ENCODE results near the gene THEM5.

Gene THEM5

DNA sequence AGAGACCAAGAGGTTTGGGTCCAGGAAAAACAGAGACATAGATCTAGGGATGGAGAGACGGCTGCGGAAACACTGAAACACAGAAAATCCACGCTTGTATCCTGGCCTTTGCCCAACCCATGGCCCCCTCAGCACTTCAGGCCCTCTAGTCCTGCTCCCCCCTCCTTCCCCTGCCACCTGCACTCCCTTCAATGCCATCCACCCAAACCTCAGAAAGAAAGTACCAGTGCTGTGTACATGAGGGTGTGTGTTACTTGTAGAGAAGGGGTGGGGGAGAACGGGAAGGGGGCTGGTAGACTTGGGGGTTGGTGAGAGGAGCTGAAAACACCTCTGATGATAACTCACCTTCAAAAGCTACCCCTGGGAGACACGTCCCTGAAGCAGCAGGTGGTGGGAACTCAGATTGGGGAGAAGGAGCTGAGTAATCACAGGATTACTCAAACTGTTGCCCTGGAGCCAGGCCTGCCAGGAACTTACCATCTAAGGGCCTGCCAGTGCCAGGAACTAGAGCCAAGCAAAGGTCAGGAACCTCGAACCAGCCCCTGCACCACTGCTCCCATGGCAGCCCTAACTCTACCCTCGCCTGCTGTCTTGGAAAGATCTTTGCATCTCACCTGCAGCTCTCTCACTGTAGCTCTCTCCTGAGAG, 33.4 kb downstream of the THEM5 start:
- no peak for DNase-seq (ENCODE audit: low spot score)

DNA sequence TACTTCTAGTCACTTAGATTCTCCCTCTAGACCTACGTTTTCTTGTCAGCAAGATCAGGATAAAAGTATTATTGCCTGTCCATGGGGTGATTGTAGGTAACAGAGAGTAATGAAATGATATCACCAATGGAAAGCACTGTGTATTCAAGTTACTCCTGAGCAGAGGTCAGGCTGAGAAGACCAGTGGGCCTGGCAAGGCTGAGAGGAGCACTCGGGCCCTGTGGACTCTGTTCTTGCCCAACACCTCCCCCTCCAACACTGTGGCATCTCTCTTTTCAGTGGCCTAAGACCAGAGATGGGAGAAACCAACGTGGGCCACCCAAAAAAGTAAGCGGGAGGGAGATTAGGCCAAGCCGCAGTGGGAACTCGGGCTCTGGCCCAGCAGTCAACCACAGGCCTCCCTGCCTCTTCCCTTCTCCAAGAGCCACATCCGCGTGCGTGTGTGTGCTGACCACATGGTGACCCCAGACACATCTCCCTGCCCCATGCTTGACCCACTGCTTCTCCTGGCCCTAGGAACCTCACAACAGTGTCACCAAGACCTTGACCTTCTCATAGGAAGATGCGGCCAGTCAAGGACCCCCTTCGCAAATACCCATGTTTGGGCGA, 34.2 kb downstream of the THEM5 start:
- DNase-seq (ENCODE audit: low spot score) = no peak

DNA sequence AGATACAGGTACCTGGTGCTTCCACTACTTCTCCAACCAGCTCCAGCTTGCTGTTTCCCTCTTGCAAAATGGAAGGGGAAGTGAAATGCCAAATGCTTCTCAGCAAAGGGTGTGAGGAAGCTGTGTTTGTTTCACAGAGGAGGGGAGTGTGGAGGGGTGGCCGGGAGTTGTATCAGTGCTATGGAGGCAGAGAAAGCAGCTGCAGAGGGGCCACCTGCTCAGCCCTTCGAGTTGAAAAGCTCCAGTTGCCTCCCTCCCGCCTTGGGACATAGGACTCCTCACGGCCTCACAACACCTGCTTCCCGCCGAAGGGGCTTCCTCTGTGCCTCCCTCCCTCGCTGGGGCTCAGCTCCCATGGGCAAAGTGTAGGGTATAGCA, 36.2 kb downstream of the THEM5 start:
- DNase-seq (ENCODE audit: low spot score) = no peak

DNA sequence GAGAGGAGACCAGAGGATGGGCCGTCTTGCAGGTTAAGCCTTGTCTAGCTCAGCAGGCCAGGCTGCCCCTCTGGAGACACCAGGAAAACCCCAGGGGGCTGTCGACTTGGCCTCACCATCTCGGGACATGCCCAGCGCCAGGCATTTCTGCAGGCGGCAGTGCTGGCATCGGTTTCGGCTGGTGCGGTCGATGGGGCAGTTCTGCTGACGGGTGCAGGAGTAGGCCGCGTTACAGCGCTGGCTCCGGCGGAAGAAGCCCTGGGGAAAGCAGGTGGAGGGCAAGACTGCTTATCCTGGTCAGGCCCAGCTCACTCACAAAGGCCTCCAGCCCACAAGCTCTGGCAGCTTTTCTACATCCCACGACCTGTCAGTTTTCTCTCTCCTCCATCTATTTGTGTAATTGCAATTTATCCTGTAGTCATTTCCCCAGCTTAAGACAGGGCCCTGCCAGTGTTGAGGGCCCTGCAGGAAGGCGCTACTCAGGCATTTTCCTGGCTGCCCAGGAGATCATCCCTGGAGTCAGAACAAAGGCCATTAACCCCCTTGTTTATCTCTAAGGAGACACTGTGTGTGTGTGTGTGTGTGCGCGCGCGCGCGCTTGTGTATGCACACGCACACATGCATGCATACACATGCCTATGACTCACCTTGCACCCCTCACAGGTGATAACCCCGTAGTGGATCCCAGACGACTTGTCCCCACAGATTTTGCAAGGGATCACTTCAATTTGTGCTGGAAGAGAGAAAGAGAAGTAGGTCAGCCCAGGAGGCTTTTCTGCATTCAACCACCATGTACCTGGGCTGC, 36.8 kb downstream of the THEM5 start:
- no peak for DNase-seq (ENCODE audit: low spot score)

DNA sequence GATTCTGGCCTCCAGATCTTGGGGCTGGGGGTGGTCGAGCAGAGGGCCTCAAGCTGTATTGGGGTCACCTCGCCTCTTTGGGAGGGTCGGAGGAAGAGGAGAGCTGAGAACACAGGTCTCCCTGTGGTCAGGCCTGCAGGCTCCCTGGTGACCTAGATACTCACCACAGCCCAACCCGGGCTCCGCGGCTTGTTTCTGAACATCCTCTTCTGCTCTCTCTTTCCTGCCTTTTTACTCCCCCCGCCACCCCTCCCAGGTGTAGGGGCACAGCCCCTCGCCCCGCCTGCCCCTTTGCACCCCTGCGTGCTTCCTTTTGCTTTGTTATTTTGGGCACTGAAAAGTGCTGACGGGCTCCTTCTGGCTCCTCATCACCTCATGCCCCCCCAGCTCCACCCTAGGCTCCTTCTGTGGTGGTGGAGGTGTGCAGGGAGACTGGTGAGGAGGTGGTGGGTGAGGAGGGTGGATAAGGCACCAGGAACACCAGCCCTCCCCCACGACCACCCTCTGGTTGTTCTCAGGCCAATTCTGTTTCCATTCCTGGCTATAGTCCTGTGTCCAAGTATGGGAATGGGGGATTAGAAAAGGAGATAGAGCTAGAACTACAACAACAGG, 37.7 kb downstream of the THEM5 start:
- DNase-seq (ENCODE audit: low spot score) = no peak

DNA sequence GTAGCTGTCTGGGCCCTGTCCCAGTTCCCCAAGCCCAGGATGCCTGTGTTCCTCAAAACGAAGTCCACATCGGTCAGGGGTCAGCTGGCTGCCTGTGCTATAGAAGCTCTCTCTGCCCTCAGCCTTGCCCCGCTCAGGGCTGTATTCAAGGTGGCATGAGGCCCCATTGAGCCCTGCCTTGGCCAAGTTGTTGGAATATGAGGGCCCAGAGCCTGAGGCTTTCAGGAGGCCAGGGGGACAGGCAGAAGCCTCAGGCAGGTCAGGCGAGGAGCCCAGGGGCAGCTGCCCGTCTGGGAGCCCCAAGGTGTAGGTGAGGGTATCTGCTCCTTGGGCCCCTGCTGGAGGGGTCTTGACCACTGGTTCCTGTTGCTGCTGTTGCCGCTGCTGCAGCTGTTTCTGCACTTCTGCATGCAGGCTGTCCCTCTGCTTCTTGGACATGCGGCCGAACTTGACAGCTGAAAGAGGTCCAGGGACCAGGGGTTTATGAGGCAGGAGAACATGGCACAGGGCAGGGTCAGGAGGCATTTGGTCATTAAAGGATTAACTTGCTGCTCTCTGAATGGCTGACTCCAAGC, 38.5 kb downstream of the THEM5 start:
- DNase-seq (ENCODE audit: low spot score) = no peak

DNA sequence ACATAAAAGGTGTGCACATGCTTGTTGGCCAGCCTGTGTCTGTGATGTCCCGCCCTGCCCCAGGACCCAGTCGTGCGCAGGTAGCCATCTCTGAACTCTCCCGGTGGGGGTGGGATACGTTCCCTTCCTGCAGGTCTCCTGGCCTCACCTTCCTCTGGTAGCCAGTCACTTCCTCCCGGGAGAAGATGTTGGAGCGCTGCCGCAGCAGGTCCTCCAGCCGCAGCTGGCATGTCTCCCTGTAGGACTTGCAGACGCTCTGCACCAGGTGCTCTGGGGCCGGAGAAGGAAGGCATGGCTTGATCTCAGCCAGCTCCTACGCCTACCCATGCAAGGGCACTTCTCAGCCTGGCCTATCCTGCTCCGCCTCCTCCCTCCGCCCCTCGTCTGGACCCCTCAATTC, 39.1 kb downstream of the THEM5 start:
- no peak for DNase-seq (ENCODE audit: low spot score)

DNA sequence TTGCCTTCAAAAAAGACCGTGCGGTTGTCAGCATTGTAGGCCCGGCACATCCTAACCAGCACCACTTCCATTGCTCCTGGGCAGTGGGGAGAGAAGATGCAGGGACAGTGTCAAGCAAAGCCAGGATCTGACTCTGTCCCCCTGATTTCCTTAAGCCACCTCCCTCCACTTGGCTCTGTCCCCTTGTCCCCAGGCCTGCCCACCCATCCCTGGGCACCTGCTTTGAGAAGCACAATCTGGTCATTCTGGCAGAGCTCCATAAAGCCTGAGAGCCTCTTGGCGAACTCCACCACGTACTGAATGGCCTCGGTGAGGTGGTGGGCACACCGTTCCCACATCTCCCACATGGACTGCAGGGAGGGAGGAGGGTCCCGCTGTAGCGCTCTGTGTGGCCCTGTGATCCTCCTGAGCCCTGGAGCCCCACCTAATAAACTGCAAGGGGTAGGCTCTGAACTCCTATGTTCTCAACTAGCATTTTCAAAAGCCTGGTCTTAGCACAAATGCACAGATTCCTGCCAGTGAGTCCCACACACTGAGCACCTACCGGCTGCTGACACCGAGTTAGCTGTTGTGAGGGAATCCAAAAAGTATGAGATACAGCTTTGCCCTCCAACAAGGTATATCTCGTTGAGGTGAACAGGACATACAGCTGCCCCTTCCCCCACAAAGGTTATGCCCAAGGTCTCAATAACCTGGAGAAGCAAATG, 40.1 kb downstream of the THEM5 start:
- no peak for DNase-seq (ENCODE audit: low spot score)

DNA sequence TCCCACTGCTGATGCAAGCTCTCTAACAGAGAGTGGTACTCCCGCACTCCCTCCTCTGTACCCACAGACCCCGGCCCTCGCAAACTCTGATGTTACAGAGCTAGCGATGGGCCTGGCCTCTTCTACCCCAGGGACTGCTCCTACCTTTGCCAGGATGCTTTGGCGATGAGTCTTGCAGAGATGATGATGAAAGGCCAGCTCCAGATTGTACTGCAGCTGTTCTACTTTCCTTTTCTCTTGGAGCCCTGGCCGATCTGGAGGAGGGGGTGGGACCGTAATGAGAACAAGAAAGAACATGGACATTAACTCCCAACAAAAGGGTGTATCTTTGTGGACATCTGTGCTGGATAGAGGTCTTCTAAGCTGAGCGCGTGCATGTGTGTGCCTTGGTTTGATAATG, 42.3 kb downstream of the THEM5 start:
- no peak for DNase-seq (ENCODE audit: low spot score)

DNA sequence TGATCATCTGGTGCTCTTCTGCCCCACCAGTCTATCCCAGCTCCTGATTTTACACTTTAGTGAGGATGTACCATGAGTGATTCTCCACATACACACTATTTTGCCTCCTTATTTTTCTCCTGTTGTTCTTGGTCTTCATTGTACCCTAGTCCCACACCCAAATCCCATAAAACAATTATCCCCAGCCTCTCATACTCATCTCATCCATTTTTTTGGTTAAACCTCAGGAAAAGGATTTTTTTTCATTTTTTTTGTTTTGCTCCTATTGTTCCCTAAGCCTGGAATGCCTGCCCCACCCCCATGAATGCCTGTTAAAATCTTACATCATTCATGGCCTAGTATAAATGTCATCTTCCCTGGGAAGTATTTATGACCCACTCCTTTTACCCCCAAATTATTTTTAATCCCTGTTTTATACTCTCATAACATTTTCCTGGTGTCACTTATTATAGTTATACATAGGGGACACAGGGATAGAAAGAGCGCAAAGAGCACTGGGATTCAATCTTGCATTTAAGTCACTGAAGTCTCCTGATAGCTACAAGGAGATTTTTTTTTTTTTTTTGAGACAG, 43.4 kb downstream of the THEM5 start:
- no peak for DNase-seq (ENCODE audit: low spot score)

DNA sequence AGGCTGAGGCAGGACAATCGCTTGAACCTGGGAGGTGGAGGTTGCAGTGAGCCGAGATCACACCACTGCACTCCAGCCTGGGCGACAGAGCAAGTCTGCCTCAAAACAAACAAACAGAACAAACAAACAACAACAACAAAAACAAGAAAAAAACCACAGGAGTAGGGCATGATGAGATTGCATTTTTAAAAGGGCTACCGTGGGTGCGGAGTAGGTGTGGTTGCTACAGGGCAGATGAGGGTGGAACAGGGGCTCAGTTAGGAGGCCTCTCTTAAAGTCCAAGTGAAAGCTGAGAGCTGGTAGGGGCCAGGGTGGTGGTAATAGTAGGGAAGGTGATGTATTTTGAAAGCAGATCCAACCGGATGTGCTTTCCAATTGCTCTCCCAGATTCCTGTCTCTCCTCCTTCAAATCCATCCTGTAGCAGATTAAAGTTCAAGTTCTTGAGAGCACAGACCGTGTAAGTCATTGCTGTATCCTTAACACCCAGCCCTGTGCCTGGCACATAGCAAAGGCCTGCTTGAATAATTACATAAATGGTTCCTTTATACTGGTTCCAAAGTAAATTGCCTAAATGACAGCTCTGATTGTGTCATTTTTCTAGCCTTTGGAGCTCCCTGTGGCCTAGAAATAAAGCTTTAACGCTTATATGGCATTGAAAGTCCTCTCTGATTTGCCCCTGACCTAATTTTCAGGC, 44.1 kb downstream of the THEM5 start:
- no peak for DNase-seq (ENCODE audit: low spot score)

DNA sequence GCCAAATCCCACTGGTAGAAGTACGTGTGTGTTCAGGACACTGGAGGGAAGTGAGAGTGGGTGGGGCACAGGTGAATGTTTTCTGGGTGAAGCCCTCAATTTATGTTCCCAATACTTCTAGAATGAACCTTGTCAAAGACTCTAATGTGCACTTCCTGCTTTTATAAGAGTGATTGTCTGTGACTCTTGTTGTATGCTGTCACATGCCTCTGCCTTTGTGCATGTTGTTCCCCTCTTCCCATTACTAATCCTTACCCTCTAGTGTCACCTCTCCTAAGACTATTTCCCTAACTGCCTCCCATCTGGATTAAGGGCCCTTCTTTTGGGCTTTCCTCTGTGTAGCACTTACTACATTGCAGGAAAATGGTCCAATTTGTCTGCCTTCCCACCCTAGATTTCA, 45.7 kb downstream of the THEM5 start:
- DNase-seq (ENCODE audit: low spot score) = no peak

DNA sequence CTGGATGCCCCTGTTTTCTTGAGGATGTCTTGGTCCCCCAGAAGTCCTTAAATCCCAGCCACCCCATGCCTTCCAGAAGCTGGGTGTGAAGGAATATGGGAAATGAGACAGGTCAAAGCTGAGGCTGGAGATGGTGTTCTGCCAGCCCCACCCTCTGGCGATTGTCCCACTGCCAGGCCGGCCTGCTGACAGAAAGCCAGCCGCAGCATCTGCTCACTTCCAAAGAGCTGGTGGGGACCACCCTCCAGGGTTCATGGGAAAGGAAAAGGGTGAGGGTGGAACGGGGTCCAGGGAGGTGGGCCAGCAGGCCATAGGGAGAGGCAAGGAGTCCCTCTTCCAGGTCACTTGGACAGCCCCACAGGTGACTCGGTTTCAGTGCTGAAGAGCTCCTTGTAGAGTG, 46.4 kb downstream of the THEM5 start:
- DNase-seq (ENCODE audit: low spot score) = no peak

DNA sequence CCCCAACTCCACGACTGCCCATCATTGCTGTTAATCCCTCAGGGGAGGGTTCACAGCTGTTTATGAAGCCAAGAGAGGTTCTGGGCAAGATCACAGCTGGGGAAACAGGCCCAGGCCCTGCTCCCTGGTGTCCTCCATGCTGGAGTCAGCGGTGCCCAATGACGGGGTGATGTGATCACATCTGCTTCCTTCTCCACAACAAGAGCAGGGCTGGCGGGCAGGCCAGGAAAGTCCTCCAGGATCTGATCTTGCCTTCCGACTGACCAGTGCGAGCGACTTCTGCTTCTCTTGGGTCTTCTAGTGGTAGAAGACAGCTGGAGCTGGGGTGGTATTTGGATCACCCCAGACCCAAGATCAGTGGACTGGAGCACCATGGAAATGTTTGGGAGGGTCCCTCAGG, 47.3 kb downstream of the THEM5 start:
- no peak for DNase-seq (ENCODE audit: low spot score)

DNA sequence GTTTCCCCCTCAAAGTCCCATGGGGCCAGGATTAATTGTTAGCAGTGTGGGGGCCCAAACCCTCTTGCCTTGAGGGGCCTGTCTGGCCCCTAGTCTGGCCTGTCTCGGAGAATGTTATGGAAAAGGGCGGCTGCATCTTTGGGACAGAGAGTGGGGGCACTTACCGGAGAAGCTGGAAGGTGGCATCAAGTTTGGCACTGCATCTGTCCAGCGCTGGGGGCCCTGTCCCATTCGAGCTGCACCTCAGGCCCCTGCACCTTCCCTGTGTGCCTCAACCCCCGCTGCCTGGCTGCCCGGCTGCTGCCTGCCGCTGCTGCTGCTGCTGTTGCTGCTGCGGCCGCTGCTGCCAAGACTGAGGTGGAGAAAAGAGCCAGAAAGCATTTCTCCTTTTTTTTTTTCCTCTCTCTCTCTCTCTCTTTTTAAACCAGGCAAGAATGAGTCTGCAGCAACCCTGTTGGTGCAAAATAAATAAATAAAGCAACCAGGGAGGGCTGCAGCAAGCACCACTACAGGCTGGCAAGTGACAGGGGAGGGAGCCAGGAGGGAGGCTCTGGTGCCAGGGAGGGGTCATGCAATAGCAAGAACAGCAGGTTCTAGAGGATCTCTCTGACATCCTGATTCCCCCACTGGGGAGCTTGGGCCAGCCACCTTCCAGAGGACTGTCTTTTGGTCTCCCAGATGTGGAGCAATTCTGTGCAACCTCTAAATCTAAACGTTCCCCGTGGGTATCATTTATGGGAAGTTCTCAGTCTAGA, 48.3 kb downstream of the THEM5 start, which contains the start of gene LINGO4:
LINGO4 (minus strand) TSS at position 354 of the 755 bp plus-strand sequence. CDS start 2,715 bp downstream, outside the sequence.
- no peak for DNase-seq (ENCODE audit: low spot score)

DNA sequence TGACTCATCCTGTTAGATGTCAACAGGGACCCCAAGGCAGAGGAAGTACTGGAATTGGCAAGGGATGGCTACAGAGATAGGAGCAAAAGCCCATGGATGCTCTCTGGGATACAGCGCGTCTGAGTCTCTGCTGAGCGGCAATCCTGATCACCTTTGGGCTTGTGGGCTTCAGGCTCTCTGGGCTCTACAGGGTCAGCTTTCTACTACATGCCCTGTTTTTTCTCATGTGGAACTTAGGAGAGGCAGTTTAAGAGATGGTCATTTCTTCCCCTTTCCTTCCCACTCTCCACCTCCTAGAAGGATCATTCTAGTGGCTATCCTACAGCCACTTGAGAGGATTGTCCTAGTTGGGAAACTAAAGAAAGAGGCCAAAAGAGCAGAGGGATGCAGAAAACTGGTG, 49.6 kb downstream of the THEM5 start:
- DNase-seq (ENCODE audit: low spot score) = no peak

DNA sequence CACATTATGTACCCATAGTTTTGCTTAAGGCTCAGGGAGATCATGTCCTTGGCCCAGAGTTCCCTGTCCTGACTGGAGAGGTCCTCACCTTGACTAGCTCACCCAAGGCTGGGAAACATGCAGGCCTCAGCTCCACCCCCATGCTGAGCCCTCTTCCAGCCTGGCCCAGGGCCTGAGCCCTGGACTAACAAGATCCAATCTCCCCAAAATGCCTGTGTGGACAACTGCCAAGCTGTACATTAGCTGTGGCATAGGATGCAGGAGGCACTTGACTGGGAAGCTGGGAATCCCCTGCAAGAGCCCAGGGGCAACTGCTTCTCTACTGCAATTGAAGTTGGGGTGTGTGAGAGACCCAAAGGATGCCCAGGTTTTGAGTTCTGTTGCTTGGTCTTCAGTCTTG, 50.3 kb downstream of the THEM5 start:
- no peak for DNase-seq (ENCODE audit: low spot score)

DNA sequence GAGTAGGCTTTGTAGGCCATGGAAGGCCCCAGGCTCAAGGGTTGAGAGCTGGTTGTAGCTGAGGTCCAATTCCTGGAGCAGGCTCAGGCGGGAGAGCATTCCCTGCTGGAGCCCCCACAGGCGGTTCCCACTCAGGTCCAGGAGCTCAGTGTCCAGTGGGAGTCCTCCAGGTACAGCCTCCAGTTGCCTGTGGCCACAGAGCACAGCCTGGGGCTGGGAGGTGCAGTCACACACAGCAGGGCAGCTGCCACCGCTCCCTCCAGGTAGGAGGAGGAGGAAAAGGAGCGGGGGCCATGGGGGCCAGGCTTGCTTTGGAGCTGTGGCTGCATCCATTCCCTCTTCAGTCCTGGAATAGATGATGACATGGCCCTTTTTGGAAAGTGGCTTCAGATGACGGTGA, 51.1 kb downstream of the THEM5 start:
- no peak for DNase-seq (ENCODE audit: low spot score)

DNA sequence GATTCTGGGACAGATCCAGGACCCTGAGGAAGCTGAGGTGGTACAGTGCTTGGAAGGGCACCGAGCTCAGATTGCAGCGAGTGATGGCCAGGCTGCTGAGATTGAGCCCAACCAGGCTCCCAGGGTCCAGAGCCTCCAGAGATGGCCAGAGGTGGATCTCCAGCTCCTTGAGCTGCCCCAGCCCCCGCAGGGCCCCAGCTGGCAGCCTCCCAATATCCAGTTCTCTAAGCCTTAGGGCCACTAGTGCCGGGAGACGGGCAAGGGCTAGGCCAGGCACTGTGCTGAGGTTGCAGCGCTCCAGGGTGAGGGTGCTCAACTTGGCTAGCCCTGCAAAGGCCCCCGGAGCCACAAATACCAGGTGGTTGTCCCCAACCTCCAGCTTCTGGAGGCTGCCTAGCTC, 51.7 kb downstream of the THEM5 start:
- no peak for DNase-seq (ENCODE audit: low spot score)

DNA sequence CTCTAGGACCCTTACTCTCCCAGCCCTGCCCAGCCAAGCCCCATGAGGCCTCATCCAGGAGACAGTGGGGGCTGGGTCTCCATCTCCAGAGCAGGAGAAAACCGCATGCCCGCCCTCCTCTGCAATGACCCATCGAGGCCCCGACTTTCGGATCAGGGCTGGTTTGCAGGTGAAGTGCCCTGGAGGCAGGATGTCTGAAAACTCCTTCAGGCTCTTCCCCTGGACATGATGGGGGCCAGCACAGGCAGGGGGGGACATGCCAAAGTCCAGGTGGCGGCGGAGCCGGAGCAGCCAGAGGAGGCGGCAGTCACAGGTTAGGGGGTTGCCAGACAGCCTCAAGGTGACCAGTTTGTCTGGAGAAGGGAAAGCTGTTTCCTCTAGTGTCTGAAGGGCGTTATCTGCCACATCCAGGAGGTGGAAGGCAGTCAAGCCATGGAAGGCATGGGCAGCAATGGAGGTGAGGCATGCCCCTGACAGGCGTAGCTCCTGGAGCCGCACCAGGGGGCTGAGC, 52.1 kb downstream of the THEM5 start:
- DNase-seq (ENCODE audit: low spot score) = no peak
